Heart left ventricle (tissue), 16 donors: ENCODE measurements around the gene AKR1E2. TPM values are rescaled to one million over a fixed set of nuclear protein-coding genes. Genes with fewer than 3 reads are reported as not detected.

Source experiments
- ATAC-seq, 4 donors: fragments of 200-7000 bp; cut with Tn5 transposase; one replicate each; pipeline ENCODE4 v1.9.1; 2020 to 2022; ENCODE audit warnings: moderate library complexity in 4 of 4, mild to moderate bottlenecking in 3 of 4, moderate number of reproducible peaks in 1 of 4
- DNase-seq, 5 donors: peaks; one replicate each; pipeline ENCODE4 v3.0.0-alpha.2; 2020
- H3K27ac ChIP-seq, 12 donors: fragments of 200-600 bp; sonication (generic) in 4 of 12; one replicate each; pipeline versions ENCODE4 v1.5.0 to v1.8.0; 2016 to 2022; ENCODE audit warnings: mild to moderate bottlenecking in 2 of 12
- H3K27me3 ChIP-seq, 9 donors: fragments of 200-600 bp; sonication (generic) in 2 of 9; one replicate each; pipeline versions ENCODE4 v1.5.1 to v1.8.0; 2016 to 2022; ENCODE audit warnings: mild to moderate bottlenecking in 3 of 9
- H3K36me3 ChIP-seq, 9 donors: fragments of 200-600 bp; sonication (generic) in 2 of 9; one replicate each; pipeline versions ENCODE4 v1.5.0 to v1.8.0; 2018 to 2022; ENCODE audit warnings: mild to moderate bottlenecking in 2 of 9
- H3K4me1 ChIP-seq, 12 donors: fragments of 200-600 bp; sonication (generic) in 4 of 12; one replicate each; pipeline versions ENCODE4 v1.5.0 to v1.8.0; 2016 to 2022; ENCODE audit warnings: mild to moderate bottlenecking in 3 of 12
- H3K4me3 ChIP-seq, 12 donors: fragments of 200-600 bp; sonication (generic) in 4 of 12; one replicate each; pipeline versions ENCODE4 v1.5.0 to v1.8.0; 2017 to 2022; ENCODE audit warnings: mild to moderate bottlenecking in 9 of 12, moderate library complexity in 4 of 12
- H3K9me3 ChIP-seq, 12 donors: fragments of 200-600 bp; sonication (generic) in 4 of 12; one replicate each; pipeline versions ENCODE4 v1.5.0 to v1.8.0; 2016 to 2022; ENCODE audit warnings: mild to moderate bottlenecking in 1 of 12
- POLR2A ChIP-seq, 2 donors: fragments of 450-650 bp; IDR thresholded peaks; one replicate each; pipeline ENCODE4 v1.6.1; 2017; ENCODE audit warnings: antibody characterized with exemption in 2 of 2, mild to moderate bottlenecking in 2 of 2, moderate library complexity in 2 of 2
- WGBS, 4 donors: extraction: QIAGEN DNeasy Blood & Tissue Kit in 2 of 4; methylation state at CpG; one replicate each; pipeline versions ENCODE4 v1.1.5 to v1.1.7; 2013 to 2018; 5-methylcytosine and 5-hydroxymethylcytosine counted together
- intact Hi-C, 10 donors: fragments of 100-400 bp; cut with DNase I; formaldehyde crosslinking; loops; one replicate each; pipeline versions ENCODE4 v1.11.1 to v1.14.2; 2022
- polyA plus RNA-seq, 2 donors: library from polyadenylated mRNA; stranded (reverse); fragments of 200-250 nt; gene quantifications; one replicate each; pipeline ENCODE4 v1.2.3, GENCODE V29; 2013
- total RNA-seq, 9 donors: library from RNA; depleted of rRNA in 2 of 9; stranded (reverse); fragments of >200 nt in 2 of 9; fragmentation: NEBNext Ultra II Directional in 3 of 9; extraction: Animal tissue kit (Norgen Biotek cat#: 25700) in 3 of 9; gene quantifications; one replicate each; pipeline versions ENCODE4 v1.1.0 to v1.2.4, GENCODE V29; 2016 to 2023
- TF ChIP-seq, protein P1 (sequence below), 12 donors: fragments of 200-600 bp; sonication (generic) in 4 of 12; IDR thresholded peaks; one replicate each; pipeline versions ENCODE4 v1.5.0 to v1.8.0; 2018 to 2022; ENCODE audit warnings: antibody characterized with exemption in 12 of 12, mild to moderate bottlenecking in 5 of 12
- donor health status: ischemic (EF 13 %, LVEDD 7.1; RV severe dilation, severe dysfunction).
- donor health status: healthy with polysubstance abuse.
- donor health status: DM: no; HTN: yes; CAD: no.
- donor health status: DM: no; HTN: no; CAD: no.
- donor health status: ischemic (EF 25% LVEDD 6.9; RV normal size, moderate dysfunction).
- donor health status: ischemic (EF 25% LVEDD 5.7; RV mildly dilated, moderate dysfunction).
- donor health status: healthy.
- donor health status: DM: yes; HTN: yes; CAD: no.
- donor health status: ischemic (EF 35%, LVEDD 5.7; RV mildly dilated, moderate dysfunction).
- donor health status: nonischemic (EF 11% LVEDD 7.7; RV severe dilation, severe dysfunction).
- donor health status: DM: yes; HTN: yes; CAD: no.
- donor health status: PGD.
- donor health status: ischemic (EF 29% LVEDD 5.4; RV normal size, mild dysfunction).
- donor health status: nonischemic (EF 23%, LVEDD 6.1; RV moderate dilation, normal function).

AKR1E2 gene
- total and polyA plus RNA-seq, 11 donors = 1.2 to 8.0 (median 3.8) TPM

GRCh38 chr10:4819067-4819466, 6.9 kb upstream of the AKR1E2 start:
- no peak for TF ChIP-seq POLR2A (IDR thresholded peaks at IDR 0.05)
- TF ChIP-seq, protein P1, sequence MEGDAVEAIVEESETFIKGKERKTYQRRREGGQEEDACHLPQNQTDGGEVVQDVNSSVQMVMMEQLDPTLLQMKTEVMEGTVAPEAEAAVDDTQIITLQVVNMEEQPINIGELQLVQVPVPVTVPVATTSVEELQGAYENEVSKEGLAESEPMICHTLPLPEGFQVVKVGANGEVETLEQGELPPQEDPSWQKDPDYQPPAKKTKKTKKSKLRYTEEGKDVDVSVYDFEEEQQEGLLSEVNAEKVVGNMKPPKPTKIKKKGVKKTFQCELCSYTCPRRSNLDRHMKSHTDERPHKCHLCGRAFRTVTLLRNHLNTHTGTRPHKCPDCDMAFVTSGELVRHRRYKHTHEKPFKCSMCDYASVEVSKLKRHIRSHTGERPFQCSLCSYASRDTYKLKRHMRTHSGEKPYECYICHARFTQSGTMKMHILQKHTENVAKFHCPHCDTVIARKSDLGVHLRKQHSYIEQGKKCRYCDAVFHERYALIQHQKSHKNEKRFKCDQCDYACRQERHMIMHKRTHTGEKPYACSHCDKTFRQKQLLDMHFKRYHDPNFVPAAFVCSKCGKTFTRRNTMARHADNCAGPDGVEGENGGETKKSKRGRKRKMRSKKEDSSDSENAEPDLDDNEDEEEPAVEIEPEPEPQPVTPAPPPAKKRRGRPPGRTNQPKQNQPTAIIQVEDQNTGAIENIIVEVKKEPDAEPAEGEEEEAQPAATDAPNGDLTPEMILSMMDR (IDR thresholded peaks at IDR 0.05) = no peak
- Histone ChIP-seq H3K36me3 (no peaks in the 10 kb centered on the region), H3K4me1 (peaks cover 0 to 9% (median 0%) of the 10 kb centered on the region in 12 donors), H3K27me3 (no peaks in the 10 kb centered on the region), H3K4me3 (no peak overlapping the region), H3K27ac (no peak overlapping the region), H3K9me3 (peaks cover 0 to 10% (median 0%) of the 10 kb centered on the region in 12 donors)
- intact Hi-C loops = loop anchor here in 2 of 10 donors (10.0 kb wide), 3 partner anchors 466 to 806 kb away; no protein-coding TSS in a partner anchor
- WGBS, 4 donors = 81 to 85% (median 85%) methylated on average over 2 of the region's 2 CpGs
- no peak for ATAC-seq
- no peak for DNase-seq

DNA sequence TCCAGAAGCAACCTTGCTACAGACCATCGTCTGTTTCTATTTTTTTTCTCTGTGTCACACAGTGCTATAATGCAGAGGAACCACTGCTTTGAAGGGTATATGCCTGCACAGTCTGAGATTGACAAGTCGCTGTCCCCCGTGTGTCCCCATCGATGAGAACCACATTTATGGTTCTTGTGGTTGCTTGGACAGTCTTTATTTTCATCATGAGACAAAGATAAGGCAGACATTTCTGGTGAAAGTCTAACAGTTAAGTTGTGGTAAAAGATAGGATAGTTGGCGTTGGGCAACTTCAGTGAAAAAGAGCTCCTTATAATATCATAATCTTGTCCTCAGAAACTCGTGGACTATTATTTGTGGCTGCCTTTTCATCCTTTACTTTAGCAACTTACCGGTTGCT, 6.3 kb upstream of the AKR1E2 start:
- DNase-seq (no peak), ATAC-seq (no peak)
- no peak overlapping the region for H3K4me3 ChIP-seq
- intact Hi-C loops = loop anchor here in 2 of 10 donors (10.0 kb wide), 4 partner anchors 465 to 805 kb away; partner anchors contain the start of gene NET1 (in 1 of the 2)
- peaks cover 0 to 9% (median 0%) of the 10 kb centered on the region in 12 donors for H3K4me1 ChIP-seq
- H3K27ac ChIP-seq = peak overlapping the region in 1 of 12 donors; percentile 38
- 77 to 82% (median 80%) methylated on average over 7 of the region's 7 CpGs for WGBS, 4 donors
- TF ChIP-seq POLR2A (IDR thresholded peaks at IDR 0.05) = no peak
- TF ChIP-seq, protein P1 (IDR thresholded peaks at IDR 0.05) = no peak
- no peaks in the 10 kb centered on the region for H3K27me3 ChIP-seq
- peaks cover 0 to 10% (median 0%) of the 10 kb centered on the region in 12 donors for H3K9me3 ChIP-seq
- H3K36me3 ChIP-seq = no peaks in the 10 kb centered on the region

DNA sequence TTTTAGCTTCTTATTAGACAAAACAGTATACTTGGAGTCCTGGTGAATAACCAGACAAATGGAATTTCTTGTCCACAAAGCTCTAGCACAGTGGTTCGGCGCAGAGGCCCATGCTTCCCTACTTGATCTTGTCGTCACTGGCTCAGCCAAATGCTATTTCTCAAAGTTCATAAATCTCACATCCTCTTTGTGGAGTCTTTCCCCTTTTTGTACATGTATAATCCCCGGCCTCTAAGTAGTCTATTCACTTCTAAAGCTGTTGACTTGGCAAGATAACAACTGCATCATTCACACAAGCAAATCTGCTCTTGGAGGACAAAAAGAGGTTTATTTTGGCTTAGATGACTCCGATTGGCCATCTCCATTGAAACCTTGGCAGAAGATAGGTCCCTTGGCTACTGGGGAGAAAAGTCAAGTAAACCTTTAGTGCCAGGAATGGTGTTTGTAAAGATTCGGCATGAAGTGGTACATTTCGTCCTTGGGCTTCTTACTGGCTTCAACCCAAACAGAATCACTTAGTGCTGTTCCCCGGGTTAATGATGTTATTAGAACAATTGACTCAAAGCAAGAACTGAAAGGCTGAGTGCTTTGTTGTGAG, 5.1 kb upstream of the AKR1E2 start:
- 61 to 70% (median 63%) methylated on average over 8 of the region's 8 CpGs for WGBS, 4 donors
- ATAC-seq (peak; percentile 43 to 81 (median 60)), DNase-seq (peak in 1 of 5 donors; percentile 51)
- Histone ChIP-seq H3K9me3 (peaks cover 0 to 10% (median 0%) of the 10 kb centered on the region in 12 donors), H3K27ac (peak overlapping the region in 7 of 12 donors; percentile 6 to 57 (median 38)), H3K4me3 (no peak overlapping the region), H3K36me3 (no peaks in the 10 kb centered on the region), H3K27me3 (no peaks in the 10 kb centered on the region), H3K4me1 (peaks cover 0 to 6% (median 0%) of the 10 kb centered on the region in 12 donors)
- intact Hi-C loops = loop anchor here in 1 of 10 donors (10.0 kb wide), 1 partner anchor 594 kb away; the partner anchor contains the start of gene NET1
- TF ChIP-seq, protein P1 (IDR thresholded peaks at IDR 0.05) = no peak
- no peak for TF ChIP-seq POLR2A (IDR thresholded peaks at IDR 0.05)

- no peaks in the 10 kb centered on the region for H3K36me3 ChIP-seq
- no peak for DNase-seq
- no peak for ATAC-seq
- TF ChIP-seq POLR2A (IDR thresholded peaks at IDR 0.05) = no peak
- TF ChIP-seq, protein P1 (IDR thresholded peaks at IDR 0.05) = no peak
- H3K4me1 ChIP-seq = peaks cover 0 to 14% (median 2%) of the 10 kb centered on the region in 12 donors
- H3K9me3 ChIP-seq = peaks cover 0 to 10% (median 0%) of the 10 kb centered on the region in 12 donors
- intact Hi-C loops = loop anchor here in 1 of 10 donors (10.0 kb wide), 1 partner anchor 593 kb away; the partner anchor contains the start of gene NET1
- no peak overlapping the region for H3K4me3 ChIP-seq
- no peaks in the 10 kb centered on the region for H3K27me3 ChIP-seq
- no peak overlapping the region for H3K27ac ChIP-seq
- 30 to 40% (median 34%) methylated on average over 5 of the region's 5 CpGs for WGBS, 4 donors
Measured at GRCh38 chr10:4822208-4822607, 3.8 kb upstream of the AKR1E2 start.
